HFF-Myc (cell line): ENCODE measurements around the gene NFE2L1.
A peak's percentile ranks its signal among the peaks of the same experiment; 100 is the strongest.
"Not testable (repeated sequence)": the region's sequence is repeated elsewhere in the genome, so short reads cannot be mapped to it uniquely, and the experiment has no call there.

Source experiments
- DNase-seq: peaks from one replicate; pipeline ENCODE4 v3.0.0-alpha.2; 2011; ENCODE audit warnings: low read depth; ENCODE audit errors: extremely low read depth
- H3K4me3 ChIP-seq: replicated peaks from 2 replicates; pipeline ENCODE4 v1.5.1; 2011; ENCODE audit warnings: low read depth, mild to moderate bottlenecking, control low read depth, low read length
- TF ChIP-seq, protein P1 (sequence below): IDR thresholded peaks from 2 replicates; pipeline ENCODE4 v1.5.1; 2012; ENCODE audit warnings: mild to moderate bottlenecking, low read depth, low read length, control low read depth; ENCODE audit errors: missing control alignments

NFE2L1 gene

DNA sequence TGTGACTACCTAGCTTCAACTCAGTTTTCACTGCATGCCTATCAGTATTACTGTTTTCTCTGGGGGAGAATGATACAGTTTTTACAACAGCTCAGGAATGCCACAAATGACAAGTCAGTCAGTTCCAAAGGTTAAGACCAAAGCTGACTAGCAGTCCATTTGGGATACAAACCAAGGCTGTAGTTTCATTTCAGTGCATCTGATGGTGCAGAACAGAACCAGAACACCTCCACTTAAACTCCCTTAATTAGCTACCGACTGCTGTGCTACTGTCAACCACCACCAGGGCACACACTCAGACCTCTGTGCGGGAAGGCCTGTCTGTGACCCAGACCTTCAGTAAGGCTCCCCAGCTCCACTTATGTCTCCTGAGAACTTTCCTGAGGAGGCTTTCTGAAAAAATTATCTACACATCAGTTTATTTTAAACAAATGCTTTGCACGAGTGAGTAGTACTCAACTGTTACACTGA lies 20.4 kb downstream of the NFE2L1 start:
- no peak overlapping the region for H3K4me3 ChIP-seq
- TF ChIP-seq, protein P1, sequence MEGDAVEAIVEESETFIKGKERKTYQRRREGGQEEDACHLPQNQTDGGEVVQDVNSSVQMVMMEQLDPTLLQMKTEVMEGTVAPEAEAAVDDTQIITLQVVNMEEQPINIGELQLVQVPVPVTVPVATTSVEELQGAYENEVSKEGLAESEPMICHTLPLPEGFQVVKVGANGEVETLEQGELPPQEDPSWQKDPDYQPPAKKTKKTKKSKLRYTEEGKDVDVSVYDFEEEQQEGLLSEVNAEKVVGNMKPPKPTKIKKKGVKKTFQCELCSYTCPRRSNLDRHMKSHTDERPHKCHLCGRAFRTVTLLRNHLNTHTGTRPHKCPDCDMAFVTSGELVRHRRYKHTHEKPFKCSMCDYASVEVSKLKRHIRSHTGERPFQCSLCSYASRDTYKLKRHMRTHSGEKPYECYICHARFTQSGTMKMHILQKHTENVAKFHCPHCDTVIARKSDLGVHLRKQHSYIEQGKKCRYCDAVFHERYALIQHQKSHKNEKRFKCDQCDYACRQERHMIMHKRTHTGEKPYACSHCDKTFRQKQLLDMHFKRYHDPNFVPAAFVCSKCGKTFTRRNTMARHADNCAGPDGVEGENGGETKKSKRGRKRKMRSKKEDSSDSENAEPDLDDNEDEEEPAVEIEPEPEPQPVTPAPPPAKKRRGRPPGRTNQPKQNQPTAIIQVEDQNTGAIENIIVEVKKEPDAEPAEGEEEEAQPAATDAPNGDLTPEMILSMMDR = peak; percentile 41
- no peak for DNase-seq

DNA sequence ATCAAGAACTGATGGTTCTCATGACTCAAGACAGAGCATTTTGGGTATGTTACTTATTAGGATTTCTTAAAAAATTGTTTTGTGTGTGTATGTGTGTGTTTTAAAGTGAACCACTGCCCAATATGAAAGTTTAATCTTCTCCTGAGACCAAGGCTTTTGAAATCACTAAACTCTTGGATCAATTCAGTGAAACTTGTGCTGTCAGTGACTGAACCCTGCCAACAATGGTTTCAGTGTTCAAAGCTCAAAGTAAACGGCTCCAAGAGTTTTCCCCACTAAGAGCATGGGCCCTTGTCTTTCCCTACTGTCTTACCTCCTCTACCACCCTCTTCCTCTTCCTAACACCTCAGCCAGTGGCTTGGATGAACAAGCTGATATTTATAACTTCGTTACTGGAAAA lies 22.0 kb downstream of the NFE2L1 start:
- TF ChIP-seq, protein P1 = no peak
- H3K4me3 ChIP-seq = no peak overlapping the region

DNA sequence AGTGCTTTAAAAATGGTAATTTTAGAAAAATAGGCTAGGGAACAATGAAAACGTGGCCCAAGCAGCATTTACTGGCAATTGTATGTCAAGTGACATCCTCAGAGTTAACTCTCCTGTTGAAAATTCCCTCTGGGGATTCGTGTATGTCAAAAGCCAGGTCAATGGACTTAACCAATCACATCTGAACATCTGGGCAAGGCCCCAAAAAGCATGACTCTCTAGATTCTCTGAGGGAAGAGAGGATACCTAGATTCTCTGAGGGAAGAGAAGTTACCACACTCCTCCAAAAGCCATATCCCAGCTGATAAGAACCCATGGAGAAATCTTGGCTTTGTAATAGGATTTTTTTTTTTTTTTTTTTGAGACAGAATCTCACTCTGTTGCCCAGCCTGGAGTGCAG lies 23.5 kb downstream of the NFE2L1 start:
- DNase-seq = no peak
- TF ChIP-seq, protein P1 = no peak
- H3K4me3 ChIP-seq = no peak overlapping the region

More for the DNA sequence above, 22.0 kb downstream of the NFE2L1 start:
- no peak for DNase-seq

DNA sequence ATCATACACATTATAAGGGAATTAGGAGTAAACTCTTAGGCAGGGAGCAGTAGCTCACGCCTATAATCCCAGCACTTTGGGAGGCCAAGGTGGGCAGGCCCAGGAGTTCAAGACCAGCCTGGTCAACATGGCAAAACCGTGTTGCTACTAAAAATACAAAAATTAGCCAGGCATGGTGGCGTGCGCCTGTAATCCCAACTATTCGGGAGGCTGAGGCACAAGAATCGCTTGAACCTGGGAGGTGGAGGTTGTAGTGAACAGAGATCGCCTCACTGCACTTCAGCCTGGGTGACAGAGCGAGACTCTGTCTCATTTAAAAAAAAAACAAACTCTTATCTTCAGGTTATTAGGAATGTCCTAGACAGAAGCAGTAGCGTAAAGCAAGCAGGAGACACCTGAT lies 24.7 kb downstream of the NFE2L1 start:
- not testable (repeated sequence) for DNase-seq

DNA sequence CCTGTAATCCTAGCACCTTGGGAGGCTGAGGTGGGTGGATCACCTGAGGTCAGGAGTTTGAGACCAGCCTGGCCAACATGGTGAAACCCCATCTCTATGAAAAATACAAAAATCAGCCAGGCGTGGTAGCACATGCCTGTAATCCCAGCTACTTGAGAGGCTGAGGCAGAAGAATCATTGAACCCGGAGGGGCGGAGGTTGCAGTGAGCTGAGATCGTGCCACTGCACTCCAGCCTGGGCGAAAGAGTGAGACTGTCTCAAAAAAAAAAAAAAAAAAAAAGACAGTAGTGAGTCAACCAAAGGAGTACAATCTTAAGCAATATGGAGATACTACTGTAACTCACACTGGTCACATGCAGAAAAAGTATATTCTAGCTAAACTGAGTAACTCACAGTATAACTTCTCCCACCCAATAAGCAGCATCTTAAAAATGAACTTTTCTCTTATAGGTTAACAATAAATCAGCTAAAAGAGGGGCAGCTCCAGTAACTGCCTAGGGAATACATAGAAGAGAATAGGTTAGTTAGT lies 25.5 kb downstream of the NFE2L1 start:
- not testable (repeated sequence) for DNase-seq, H3K4me3 ChIP-seq

More for the DNA sequence above, 24.7 kb downstream of the NFE2L1 start:
- not testable (repeated sequence) for H3K4me3 ChIP-seq

DNA sequence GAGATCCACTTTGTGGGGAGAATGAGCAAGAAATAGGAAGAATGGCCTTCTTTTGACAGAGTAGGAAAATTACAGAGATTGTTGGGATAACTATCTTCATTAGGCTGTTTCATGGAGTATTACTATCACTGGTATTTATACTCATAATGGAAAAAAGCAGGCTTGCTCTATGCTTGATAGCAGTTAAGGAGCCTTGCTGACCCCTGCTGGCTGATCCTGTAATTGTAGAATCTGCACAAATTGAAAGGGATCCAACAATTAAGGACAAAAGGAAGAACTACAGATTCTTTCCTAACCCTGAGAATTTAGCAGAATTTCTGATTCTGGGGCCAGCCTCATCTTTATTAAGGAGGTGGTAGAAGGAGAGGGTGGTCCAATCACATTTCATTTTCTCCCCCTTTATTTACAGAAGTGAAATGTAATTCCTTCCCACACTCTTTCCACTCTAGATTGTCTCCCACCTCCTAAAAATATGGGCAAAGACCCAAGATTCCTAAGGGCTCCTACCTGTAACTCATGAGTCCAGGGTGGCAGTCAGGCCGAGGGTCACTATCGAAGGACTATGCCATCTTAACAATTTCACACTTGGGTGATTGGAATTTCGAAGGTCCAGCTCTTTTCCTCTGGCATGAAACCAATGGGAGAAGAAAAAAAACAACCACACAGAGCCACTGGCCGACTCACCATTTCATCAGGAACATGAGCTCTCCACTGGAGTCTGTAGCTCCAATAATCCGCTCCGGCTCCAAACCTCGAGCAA lies 26.3 kb downstream of the NFE2L1 start:
- TF ChIP-seq, protein P1 = peak; percentile 79
- DNase-seq = peak; percentile 63
- no peak overlapping the region for H3K4me3 ChIP-seq

DNA sequence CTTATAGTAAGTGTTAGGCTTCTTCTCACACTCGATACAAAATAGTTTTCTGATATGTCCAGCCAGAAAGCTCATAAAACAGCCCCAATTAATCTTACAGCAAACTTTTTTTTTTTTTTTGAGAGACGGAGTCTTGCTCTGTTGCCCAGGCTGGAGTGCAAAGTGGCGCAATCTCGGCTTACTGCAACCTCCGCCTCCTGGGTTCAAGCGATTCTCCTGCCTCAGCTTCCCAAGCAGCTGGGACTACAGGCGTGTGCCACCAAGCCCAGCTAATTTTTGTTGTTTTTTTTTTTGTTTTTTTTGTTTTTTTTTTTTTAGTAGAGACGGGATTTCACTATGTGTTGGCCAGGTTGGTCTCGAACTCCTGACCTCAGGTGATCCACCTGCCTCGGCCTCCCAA lies 29.0 kb downstream of the NFE2L1 start:
- not testable (repeated sequence) for H3K4me3 ChIP-seq, DNase-seq

DNA sequence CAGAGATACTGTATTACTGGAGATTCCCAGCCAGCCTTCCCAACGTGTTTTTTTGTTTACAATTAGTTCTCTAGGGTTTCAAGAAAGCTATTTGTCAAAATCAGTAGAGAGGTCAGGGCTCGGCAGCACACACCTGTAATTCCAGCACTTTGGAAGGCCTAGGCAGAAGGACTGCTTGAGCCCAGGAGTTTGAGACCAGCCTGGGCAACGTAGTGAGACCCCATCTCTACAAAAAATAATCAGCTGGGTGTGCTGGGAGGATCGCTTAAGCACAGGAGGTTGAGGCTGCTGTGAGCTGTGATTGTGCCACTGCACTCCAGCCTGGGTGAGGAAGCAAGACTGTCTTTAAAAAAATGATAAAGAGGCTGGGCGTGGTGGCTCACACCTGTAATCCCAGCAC lies 33.7 kb downstream of the NFE2L1 start:
- DNase-seq = no peak
- TF ChIP-seq, protein P1 = no peak
- H3K4me3 ChIP-seq = no peak overlapping the region
